ENCODE results near the gene CHST11. TPM values are rescaled to one million over a fixed set of nuclear protein-coding genes. Genes with fewer than 3 reads are reported as not detected.

The CHST11 gene
- polyA plus RNA-seq, 10 donors = 1.8 to 3.7 (median 2.5) TPM

DNA sequence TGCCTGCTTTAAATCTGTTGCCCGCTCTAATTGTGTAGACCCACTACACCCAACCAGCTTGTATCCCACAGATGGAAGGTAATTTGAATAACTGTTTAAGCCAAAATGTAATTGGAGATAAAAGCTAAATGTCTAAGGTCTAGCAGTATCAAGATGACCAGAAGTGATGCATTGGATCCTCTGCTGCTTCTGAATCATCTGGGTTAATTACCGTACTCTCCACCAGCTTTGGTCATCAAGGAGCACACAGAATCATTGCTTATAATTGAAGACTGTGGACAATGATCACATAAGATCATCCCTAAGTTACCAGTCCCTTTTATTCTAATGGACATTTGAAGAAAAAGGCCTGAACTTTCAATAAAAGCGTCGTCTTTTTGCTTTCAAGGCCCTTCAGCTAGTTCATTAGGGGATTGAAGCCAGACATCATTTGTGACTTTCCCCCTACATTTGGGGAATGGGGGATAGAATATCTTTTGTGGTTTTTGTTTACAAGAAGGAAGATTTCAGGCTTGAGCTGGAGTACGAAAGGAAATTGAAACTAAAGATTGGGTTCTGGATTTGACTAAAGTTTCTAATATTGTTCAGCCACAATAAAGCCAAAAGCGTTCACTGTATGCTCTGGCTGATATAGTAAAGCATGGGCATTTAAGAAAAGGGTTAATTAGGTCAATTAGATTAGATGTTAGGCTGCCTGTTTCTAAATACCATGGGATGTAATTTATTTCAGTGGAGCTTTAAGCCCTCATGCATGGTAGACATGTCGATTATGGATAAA is 123.2 kb downstream of the CHST11 start:
- DNase-seq = no peak

DNA sequence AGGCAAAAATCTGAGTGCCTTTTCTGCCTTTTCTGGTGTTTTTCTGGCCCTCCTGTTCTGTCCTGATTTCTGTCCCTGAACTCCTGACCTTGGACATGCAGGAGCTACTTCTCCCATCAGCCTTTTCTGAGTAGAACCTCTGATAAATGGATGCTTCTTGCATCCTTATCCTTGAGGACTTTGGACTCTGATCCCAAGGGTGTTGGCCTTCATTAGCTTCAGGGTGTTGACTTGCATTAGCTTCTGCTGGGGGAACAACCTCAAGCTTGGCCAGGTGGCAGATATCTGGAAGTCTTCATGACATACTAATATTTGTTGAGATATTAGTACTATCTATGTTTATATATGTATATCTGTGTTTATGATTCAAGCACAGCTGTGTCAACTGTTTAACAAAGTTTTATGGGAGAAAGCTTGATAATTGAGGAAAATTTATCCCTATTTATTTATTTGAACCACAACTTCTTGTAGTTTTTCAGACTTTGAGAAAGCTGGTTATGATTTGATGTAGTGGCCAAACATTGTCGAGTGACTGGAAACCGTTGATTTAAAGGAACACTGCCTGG is 124.3 kb downstream of the CHST11 start:
- DNase-seq = no peak

DNA sequence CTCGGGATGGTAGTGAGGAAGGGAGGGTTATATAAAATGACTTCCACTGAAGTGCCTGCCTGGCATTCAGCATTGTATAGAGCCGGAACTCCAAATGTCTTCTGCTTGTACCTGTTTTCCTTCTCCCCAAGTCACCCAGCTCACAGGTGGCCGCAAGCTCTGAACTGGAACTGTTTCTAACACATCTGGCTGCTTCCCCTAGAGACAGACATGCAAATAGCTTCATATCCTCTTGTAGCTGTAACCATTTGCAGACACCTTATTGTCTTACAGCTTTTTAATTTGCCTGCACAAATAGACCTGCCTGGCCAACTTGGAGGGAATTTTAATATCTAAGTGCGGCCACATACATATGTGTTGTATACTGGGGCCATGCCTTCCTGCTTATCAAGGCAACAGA is 126.0 kb downstream of the CHST11 start:
- DNase-seq = peak in 1 of 3 donors; percentile 19

DNA sequence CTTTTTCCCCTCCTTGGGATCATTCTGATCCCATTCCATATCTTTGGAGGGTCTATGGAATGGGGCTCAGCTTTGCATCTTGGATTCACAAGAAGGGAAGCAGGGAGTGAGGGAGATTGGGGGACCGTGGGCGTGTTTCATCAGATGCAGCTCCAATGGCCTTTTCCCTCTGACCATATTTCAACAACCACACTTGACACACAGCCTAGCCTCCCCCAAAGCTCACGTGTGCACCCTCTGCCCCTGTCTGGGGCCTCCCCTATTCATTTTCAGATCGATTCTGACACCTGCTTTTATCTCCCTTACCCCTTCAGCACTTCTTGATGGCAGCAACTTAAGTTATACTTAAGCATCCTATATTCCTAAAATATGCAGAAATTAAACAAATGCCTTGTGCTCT is 126.6 kb downstream of the CHST11 start:
- DNase-seq = no peak

DNA sequence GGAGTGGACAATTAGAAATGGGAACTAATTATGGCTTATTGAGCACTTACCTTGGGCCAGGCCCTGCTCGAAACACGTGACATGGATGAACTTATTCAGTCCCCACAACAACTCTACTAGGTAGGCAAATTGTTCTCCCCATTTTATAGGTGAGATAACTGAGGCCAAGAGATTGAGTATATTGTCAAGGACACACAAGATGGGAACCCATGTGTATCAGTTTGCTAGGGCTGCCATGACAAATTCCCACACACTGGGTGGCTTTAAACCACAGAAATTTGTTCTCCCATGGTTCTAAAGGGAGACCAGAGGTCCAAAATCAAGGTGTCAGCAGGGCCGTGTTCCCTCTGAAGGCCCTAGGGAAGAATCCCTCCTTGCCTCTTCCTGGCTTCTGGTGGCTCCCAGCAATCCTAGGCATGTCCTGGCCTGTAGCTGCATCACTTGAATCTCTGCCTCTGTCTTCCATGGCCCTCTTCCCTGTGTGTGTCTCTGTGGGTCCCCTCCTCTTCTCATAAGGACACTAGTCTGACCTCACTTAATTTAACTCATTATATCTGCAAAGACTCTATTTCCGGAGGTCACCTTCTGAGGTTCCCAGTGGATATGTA is 128.8 kb downstream of the CHST11 start:
- no peak for DNase-seq

DNA sequence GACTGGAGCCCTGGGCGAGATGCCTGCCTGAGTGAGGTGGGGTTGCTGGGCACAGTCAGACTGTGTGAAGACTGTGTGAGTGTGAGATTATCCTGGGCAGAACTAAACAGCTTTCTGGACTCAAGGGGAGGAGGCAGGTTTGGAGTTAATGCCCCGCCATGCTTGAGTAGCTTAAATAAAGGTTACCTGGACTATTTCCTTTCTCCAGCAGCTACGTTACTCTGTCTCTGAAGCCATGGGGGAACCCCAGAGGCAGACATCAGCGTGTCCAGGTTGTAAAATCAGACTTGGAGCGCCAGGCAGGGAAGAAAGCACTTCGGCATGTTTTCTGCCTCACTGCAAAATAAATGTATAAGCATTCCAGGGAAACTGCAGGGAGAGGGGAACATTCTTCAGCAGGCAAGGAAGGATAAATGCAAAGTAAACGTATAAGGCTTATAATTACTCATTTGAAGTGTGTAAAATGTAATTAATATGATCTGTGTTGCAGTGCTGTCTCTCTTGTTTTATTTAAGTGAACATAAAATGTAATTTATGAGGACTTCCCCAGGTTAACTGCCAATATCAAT is 129.7 kb downstream of the CHST11 start:
- peak in 1 of 3 donors; percentile 36 for DNase-seq

DNA sequence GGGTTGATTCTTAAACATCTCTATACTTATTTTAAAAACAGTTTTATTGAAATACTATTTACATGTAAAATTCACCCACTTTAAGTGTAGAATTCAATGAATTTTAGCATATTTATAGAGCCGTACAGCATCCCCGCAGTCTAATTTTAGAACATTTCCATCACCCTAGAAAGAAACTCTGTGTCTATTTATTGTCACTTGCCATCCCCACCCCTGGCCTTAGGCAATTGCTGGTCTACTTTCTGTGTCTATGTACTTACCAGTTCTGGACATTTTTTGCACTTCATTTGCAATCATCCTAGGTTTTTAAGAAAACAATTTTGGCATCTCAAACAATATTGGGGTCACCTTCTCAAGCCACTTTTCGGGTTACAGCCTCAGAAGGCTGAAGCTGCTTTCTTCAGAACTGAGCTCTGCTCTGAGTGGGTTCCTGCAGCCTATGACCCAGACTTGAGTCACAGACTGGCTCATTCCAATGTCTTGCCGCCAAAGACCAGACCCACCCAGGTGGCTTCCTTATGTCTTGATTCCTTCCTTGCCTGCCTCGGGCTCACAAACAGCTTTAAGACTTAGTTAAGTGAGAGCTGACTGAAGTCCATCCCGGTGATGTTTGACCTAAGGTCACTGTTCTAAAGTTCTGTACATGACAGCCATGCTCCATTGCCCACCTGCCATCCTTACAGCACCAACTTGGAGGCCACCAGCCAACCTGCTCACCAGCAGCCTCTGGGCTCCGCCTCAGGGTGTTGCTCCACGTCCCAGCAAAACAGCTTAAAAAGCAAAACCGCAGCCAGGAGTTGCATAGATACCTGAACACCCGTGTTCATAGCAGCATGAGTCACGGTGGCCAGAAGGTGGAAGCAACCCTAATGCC is 131.5 kb downstream of the CHST11 start:
- peak in 1 of 3 donors; percentile 44 for DNase-seq

DNA sequence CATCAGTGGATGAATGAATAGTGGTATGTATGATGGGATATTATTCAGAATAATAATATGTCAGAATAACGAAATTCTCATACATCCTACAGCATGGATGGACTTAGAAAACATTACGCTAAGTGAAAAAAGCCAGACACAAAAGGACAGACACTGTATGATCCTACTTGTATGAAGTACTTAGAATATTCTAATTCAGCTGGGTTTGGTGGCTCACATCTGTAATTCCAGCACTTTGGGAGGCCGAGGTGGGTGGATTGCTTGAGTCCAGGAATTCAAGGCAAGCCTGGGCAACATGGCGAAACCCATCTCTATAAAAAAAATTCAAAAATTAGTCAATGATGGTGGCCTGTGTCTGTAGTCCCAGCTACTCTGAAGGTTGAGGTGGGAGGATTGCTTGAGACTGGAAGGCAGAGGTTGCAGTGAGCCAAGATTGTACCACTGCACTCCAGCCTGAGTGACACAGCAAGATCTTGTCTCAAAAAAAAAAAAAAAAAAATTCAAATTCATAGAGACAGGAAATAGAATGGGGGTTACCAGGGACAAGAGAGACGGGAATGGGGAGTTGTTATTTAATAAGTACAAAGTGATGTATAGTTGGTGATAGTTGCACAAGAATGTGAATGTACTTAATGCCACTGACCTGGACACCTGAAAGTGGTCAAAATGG is 132.3 kb downstream of the CHST11 start:
- DNase-seq = no peak

DNA sequence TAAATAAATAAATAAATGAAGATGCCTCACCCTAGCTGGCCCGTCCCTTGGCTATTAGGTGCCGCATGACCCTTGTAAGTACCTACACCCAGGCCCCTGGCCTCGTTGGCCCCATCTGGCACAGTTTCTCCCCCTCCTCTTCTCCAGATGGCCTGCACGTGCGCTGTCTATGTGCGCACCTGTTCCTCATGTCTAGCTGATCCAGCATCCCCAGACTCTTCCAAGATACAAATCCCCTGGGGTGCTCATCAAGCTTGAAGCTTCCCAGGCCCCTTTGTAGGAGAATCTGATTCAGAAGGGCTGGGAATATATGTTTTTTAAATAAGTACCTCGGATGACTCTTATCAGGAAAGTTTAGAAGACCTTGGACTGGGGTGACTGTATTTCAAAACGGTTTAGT is 133.3 kb downstream of the CHST11 start:
- DNase-seq = no peak

DNA sequence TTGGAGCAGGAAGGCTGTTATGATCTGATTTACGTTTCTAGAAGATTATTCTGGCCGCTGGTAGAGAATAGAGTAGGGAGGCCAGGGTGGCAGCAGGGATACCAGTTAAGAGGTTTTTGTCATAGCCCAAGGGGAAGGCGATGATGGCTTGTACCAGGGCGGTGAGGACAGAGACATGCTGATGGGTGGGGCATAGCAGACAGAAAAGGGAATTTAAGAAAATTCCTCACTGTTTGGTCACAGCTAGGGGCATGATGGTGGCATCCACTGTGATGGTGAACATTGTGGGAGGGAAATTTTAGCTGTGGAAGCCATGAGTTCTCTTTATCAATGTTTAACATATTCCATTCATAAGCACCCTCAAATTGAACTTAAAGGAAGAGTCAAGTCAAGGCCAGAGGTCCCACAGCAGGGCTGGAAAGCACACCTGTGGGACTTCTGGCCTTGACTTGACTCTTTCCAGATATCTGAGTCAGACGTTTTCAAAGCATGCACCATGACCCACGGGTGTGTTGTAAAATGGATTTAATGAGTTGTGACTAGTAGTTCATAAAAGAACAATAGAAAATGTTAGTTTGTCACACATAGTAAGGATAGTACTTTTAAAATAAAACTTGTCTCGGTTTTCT is 134.6 kb downstream of the CHST11 start:
- DNase-seq = no peak

DNA sequence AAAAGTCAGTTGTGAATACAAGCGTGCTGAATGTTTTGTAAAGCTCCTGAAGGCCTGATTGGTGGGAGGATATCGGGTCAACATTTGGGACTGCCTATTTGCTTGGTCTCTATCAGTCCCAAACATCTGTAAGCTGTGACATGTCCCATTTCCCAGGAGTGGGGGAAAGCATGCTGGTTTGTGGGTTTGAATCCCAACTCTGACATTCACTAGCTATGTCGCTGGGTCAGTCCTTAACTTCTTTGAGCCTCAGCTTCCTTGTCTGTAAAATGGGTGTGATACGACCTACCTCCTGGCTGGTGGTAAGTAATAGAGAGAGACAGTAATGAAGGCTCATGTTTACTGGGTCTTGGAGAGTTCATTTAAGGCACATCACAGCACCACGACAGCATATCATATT is 136.7 kb downstream of the CHST11 start:
- DNase-seq = no peak

DNA sequence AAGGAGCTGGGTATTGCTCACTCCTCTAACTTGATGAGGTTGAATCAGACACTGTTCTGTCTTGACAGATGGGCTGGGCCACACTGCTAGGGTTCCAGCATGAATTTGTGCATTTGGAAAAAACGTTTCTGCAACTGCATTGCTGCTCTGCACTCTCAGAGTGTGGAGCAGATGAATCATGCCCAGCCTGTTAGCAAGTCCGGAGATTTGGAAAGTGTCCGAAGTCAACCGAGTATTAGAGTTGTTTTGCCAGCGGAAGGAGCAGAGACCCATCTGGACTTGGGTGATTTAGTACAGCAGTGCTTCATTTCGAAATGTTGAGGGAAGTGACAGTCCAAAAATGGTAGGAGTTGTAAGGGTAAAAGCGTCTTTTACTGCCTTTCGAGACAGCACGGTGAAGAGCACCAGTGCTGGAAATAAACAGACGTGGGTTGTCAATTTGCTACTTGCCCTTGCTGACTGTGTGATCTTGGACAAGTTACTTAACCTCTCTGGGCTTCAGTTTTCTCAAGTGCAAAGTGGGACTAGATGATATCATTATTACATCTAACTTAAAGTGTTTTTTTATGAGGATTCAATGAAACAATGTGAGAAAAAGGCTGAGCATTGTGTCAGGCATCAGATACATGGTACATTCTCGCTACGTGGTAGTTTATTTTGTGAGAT is 139.5 kb downstream of the CHST11 start:
- DNase-seq = peak in 2 of 3 donors; percentile 44 to 83

DNA sequence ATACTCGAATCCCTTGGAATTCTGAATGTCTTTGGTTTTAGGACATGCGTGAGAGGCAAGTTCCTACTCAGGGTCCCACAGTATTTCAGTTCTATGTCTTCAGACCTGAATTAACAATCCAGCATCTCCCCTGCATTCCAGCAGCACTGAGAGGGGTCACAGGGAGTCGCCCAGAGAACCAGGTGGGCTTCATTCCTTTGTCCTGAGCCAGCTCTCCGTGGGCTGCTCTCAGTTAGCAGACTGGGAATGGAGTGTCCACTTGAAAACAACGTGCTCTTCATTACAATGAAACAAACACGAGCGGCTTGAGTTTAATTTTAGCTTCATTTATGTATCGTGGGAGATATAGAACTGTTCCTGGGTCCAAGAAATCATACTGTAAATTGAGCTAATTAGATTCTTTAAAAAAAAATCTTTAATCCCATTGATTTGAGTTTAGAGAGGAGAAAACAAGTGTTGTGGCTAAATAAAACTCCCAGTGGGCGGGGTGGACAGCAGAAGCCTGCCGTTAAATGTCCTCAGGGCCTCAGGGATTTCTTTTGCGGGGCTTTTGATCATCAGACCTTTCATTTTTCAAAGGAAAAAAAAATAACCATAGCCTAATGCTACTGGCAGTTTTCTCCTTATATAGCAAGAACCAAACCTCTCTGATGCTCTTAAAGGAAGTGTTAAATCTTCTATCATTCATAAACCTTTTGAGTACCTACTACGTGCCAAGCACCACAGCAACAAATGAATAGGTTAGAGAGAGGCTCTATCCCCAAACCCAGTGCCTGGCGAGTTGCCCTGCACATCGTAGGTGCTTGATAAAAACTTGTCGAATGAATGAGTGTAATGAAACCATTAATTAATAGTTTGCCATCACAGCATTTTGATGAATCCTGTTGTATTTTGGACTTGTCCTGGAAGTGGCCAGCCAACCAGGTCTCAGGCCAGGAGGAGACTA is 140.4 kb downstream of the CHST11 start:
- no peak for DNase-seq

DNA sequence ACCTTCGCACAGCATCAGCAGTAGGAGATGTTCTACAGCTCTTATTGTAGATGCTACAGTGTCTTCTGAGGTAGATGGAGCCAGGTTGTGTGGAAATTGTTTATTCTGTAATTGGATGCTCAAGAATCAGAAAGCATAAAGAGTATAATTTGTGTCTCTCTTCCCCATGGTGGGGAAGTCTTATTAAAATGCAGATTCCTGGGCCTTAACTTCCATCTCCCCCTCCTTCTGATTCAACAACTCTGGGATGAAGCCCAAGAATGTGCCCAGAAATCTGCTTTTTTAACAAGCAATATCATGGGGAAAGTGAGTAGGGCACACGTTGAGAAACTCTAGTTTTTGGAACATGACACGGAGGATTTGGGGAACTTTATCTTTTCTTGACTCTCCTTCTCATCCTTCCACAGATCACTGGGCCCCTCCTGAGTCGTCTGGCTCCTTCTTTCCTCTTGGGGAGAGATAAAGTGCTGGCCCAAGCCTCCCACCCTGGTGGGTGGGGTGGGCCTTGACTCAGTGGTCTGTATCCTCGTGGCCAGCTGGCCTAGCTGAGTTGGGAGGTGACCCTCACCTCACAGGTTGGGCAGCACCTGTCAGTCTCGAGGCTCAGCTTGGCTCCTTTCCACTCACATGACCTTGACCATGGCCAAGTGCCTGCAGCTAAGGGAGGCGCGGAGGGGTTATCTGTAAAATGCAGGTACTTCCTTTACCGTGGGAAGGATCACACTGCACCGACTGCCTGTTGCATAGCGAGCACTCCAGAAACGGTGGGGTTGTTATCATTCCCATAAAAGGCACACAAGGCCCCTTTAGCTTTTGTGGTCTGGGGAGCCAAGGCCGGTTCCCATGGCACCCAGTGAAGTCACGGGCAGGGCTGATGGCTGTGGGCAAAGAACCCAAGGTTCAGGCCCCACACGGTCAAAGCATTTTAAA is 141.9 kb downstream of the CHST11 start:
- DNase-seq = no peak

DNA sequence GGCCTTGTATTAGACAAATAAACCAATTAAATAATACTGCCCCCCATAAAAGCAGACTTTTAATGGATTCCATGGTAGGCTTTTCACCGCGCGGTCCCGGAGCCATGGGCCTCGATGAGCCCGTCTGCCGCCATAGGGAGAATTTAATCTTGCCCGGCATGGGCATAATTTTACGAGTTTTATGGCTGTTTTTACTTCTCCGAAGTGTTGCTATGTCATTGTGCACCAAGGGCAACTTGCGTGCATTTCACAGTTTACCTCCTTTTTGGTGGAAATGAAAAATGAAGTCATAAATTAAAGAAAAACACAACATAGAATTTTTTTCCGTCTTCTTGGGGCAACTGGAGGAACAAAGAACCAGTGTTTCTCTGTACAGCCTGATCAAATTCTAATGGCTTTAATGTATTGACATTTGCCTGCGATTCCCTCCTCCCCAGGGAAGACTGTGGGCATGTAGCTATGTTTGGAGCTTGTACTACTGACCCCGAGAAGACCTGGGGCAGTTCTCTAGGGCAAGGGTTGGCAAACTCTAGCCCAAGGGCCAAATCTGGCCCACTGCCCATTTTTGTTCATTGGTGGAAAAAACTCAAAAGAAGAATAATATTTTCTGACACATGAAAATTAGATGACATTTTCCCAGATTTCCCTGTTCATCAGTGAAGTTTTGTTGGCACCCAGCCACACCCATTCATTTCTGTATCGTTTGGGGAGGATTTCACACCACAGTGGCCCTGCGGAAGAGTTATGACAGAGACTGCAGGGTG is 142.7 kb downstream of the CHST11 start:
- DNase-seq = no peak

DNA sequence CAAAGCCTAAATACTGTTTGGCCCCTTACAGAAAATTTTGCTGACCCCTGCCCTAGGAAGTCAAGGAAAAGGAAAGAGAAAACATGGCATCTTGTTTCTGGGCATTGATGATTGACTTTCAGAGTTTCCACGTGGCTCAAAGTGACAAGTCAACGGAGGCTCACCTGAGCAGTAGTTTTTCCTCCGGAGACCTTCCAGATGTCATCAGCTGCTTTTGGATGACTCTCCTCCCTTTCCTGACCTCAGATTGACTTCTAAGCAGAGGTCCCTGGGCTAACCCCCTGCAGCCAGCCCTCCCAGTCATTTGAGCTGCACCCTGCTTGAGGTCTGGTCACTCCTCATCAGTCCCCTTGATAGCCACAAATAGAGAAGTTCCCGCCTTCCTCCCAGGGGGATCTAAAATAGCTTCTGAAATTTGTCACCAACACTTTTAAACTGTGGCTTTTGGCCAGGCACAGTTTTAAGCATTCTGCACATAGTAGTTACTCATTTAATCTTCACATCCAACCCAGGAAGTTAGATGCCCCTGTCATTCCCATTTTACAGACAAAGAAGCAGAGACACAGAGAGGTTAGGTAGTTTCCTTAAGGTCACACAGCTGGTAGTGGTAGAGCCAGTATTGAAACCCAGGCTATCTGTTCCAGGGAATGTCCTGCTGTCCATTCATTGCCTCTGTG is 143.4 kb downstream of the CHST11 start:
- DNase-seq = no peak

Data from muscle of back (tissue), 11 donors.